Uterus (tissue), 2 donors: ENCODE measurements around the gene DOK6.

Experiments
- POLR2A ChIP-seq, 2 donors: fragments of 450-650 bp; IDR thresholded peaks; one replicate each; pipeline ENCODE4 v1.6.1; 2016; ENCODE audit warnings: antibody characterized with exemption in 2 of 2, mild to moderate bottlenecking in 1 of 2, moderate library complexity in 1 of 2
- TF ChIP-seq, protein P1 (sequence below), 4 experiments: fragments of 200-600 bp in 2 of 4; fragments of 450-650 bp in 2 of 4; sonication (generic) in 2 of 4; IDR thresholded peaks; one replicate each; pipeline ENCODE4 v1.5.1; 2016 to 2019; ENCODE audit warnings: antibody characterized with exemption in 4 of 4, mild to moderate bottlenecking in 2 of 4, moderate library complexity in 1 of 4

GRCh38 chr18:69838620-69839411 lies 438.1 kb downstream of the DOK6 start:
- TF ChIP-seq, protein P1, sequence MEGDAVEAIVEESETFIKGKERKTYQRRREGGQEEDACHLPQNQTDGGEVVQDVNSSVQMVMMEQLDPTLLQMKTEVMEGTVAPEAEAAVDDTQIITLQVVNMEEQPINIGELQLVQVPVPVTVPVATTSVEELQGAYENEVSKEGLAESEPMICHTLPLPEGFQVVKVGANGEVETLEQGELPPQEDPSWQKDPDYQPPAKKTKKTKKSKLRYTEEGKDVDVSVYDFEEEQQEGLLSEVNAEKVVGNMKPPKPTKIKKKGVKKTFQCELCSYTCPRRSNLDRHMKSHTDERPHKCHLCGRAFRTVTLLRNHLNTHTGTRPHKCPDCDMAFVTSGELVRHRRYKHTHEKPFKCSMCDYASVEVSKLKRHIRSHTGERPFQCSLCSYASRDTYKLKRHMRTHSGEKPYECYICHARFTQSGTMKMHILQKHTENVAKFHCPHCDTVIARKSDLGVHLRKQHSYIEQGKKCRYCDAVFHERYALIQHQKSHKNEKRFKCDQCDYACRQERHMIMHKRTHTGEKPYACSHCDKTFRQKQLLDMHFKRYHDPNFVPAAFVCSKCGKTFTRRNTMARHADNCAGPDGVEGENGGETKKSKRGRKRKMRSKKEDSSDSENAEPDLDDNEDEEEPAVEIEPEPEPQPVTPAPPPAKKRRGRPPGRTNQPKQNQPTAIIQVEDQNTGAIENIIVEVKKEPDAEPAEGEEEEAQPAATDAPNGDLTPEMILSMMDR (IDR thresholded peaks at IDR 0.05): no peak
- TF ChIP-seq POLR2A (IDR thresholded peaks at IDR 0.05): no peak
